ENCODE data around the gene DGKB.

GRCh38 chr7:14800664-14801063 lies 101.9 kb downstream of the DGKB start:
- no peak for TF ChIP-seq CTCF (IDR thresholded peaks at IDR 0.05)
- TF ChIP-seq EP300 (IDR thresholded peaks at IDR 0.05), result no peak
- TF ChIP-seq POLR2A (IDR thresholded peaks at IDR 0.05), result no peak
